H1 (cell line): ENCODE measurements around the gene TSSK6. TPM values are rescaled to one million over a fixed set of nuclear protein-coding genes. Genes with fewer than 3 reads are reported as not detected.
A peak's percentile ranks its signal among the peaks of the same experiment; 100 is the strongest.

Source experiments
- CTCF ChIA-PET: fragments of 300-600 bp; sonication (Branson Sonifier 250); formaldehyde crosslinking; loops from one replicate; lab custom pipeline; 2021; ENCODE audit not compliant: partially characterized antibody; lab: Charles Lee
- POLR2A ChIA-PET: fragments of 300-600 bp; sonication (Branson Sonifier 250); formaldehyde crosslinking; loops from one replicate; lab custom pipeline; 2021; ENCODE audit warnings: inconsistent platforms; ENCODE audit not compliant: partially characterized antibody; lab: Charles Lee
- DNase-seq, 2 experiments: peaks; one replicate each; pipeline versions ENCODE4 v3.0.0 to v3.0.0-alpha.2; 2010 to 2022; ENCODE audit warnings: low spot score in 2 of 2, low read depth in 1 of 2, mixed read lengths in 1 of 2
- FAIRE-seq: peaks from 2 replicates; lab custom pipeline; 2011; peaks lifted over from hg19 to GRCh38; lab: Jason Lieb, UNC
- H2AFZ ChIP-seq: 2 replicates; pipeline ENCODE4 v1.8.1; 2012; ENCODE audit warnings: low read length, inconsistent platforms
- H2AK5ac ChIP-seq: 2 replicates; pipeline ENCODE4 v1.6.1; 2013; ENCODE audit warnings: low read depth, low read length
- H2BK120ac ChIP-seq: replicated peaks from 2 replicates; pipeline ENCODE3; 2013; ENCODE audit warnings: low read depth, low read length, inconsistent platforms
- H2BK12ac ChIP-seq: 2 replicates; pipeline ENCODE4 v1.6.1; 2013; ENCODE audit warnings: low read depth, low read length
- H2BK15ac ChIP-seq: 2 replicates; pipeline ENCODE4 v1.6.1; 2013; ENCODE audit warnings: low read length
- H2BK20ac ChIP-seq: 2 replicates; pipeline ENCODE4 v1.6.1; 2013; ENCODE audit warnings: low read length
- H2BK5ac ChIP-seq: 2 replicates; pipeline ENCODE4 v1.6.1; 2013; ENCODE audit warnings: low read depth, low read length
- H3K14ac ChIP-seq: 2 replicates; pipeline ENCODE4 v1.6.1; 2013; ENCODE audit warnings: inconsistent platforms; ENCODE audit not compliant: insufficient read length
- H3K18ac ChIP-seq: 2 replicates; pipeline ENCODE4 v1.6.1; 2013; ENCODE audit warnings: low read length; ENCODE audit errors: extremely low read depth
- H3K23ac ChIP-seq: 2 replicates; pipeline ENCODE4 v1.6.1; 2013; ENCODE audit warnings: inconsistent platforms; ENCODE audit not compliant: insufficient read length
- H3K23me2 ChIP-seq: 2 replicates; pipeline ENCODE4 v1.6.1; 2013; ENCODE audit warnings: low read depth, low read length
- H3K27ac ChIP-seq: 2 replicates; pipeline ENCODE4 v1.6.1; 2011; ENCODE audit warnings: low read depth, low read length, inconsistent platforms
- H3K27me3 ChIP-seq, 4 experiments: replicated peaks in 1 of 4; 1 replicate in 1 of 4; 2 replicates in 3 of 4; pipeline versions ENCODE4 v1.6.1 to v1.8.1; 2011 to 2013; ENCODE audit warnings: low read length in 3 of 4, mild to moderate bottlenecking in 3 of 4, inconsistent platforms in 2 of 4, mixed read lengths in 2 of 4, moderate library complexity in 1 of 4; ENCODE audit not compliant: control insufficient read depth in 3 of 4, insufficient read depth in 3 of 4; ENCODE audit errors: extremely low read depth in 1 of 4
- H3K36me3 ChIP-seq, 4 experiments: 2 replicates each; pipeline versions ENCODE4 v1.6.1 to v1.8.1; 2011 to 2013; ENCODE audit warnings: mild to moderate bottlenecking in 4 of 4, low read length in 3 of 4, moderate library complexity in 2 of 4, control low read depth in 1 of 4, inconsistent platforms in 1 of 4; ENCODE audit not compliant: insufficient read depth in 4 of 4, control insufficient read depth in 2 of 4
- H3K4ac ChIP-seq: replicated peaks from 2 replicates; pipeline ENCODE3; 2013; ENCODE audit warnings: low read length, low read depth, mixed read lengths, inconsistent platforms; ENCODE audit not compliant: insufficient read length
- H3K4me1 ChIP-seq, 4 experiments: replicated peaks in 1 of 4; 1 replicate in 1 of 4; 2 replicates in 3 of 4; pipeline versions ENCODE4 v1.6.1 to v1.8.1; 2011 to 2013; ENCODE audit warnings: low read length in 3 of 4, inconsistent platforms in 2 of 4, mixed read lengths in 1 of 4; ENCODE audit not compliant: insufficient read depth in 4 of 4, control insufficient read depth in 3 of 4
- H3K4me2 ChIP-seq, 2 experiments: 2 replicates each; pipeline versions ENCODE4 v1.6.1 to v1.8.1; 2011 to 2013; ENCODE audit warnings: low read depth in 2 of 2, low read length in 2 of 2, control low read depth in 1 of 2, inconsistent platforms in 1 of 2, mild to moderate bottlenecking in 1 of 2; ENCODE audit not compliant: insufficient read depth in 1 of 2
- H3K4me3 ChIP-seq, 4 experiments: fragments of 200-600, 300-600 bp in 1 of 4; sonication (generic), shearing (Covaris generic), sonication (Bioruptor Twin) in 1 of 4; 2 replicates each; pipeline versions ENCODE4 v1.5.1 to v1.8.1; 2011 to 2016; ENCODE audit warnings: low read length in 4 of 4, low read depth in 3 of 4, control low read depth in 2 of 4, inconsistent platforms in 2 of 4, mild to moderate bottlenecking in 2 of 4, mixed read lengths in 1 of 4, moderate library complexity in 1 of 4; ENCODE audit not compliant: insufficient read depth in 2 of 4; ENCODE audit errors: extremely low read depth in 1 of 4
- H3K56ac ChIP-seq: replicated peaks from 2 replicates; pipeline ENCODE3; 2013; ENCODE audit warnings: low read depth, mild to moderate bottlenecking, mixed read lengths, low read length, inconsistent platforms; ENCODE audit not compliant: insufficient read length
- H3K79me1 ChIP-seq: 2 replicates; pipeline ENCODE4 v1.6.1; 2013; ENCODE audit warnings: low read depth, low read length, control low read depth
- H3K79me2 ChIP-seq, 2 experiments: 2 replicates each; pipeline versions ENCODE4 v1.6.1 to v1.8.1; 2012 to 2013; ENCODE audit warnings: low read length in 2 of 2, mild to moderate bottlenecking in 2 of 2, inconsistent platforms in 1 of 2; ENCODE audit not compliant: insufficient read depth in 2 of 2, control insufficient read depth in 1 of 2
- H3K9ac ChIP-seq, 4 experiments: replicated peaks in 1 of 4; 1 replicate in 1 of 4; 2 replicates in 3 of 4; pipeline versions ENCODE4 v1.6.1 to v1.8.1; 2011 to 2013; ENCODE audit warnings: low read depth in 3 of 4, low read length in 3 of 4, control low read depth in 2 of 4, mild to moderate bottlenecking in 2 of 4, moderate library complexity in 2 of 4, inconsistent platforms in 1 of 4; ENCODE audit errors: extremely low read depth in 1 of 4
- H3K9me3 ChIP-seq, 2 experiments: 2 replicates each; pipeline versions ENCODE4 v1.6.1 to v1.8.1; 2012 to 2013; ENCODE audit warnings: mild to moderate bottlenecking in 2 of 2, moderate library complexity in 2 of 2, control low read depth in 1 of 2, inconsistent platforms in 1 of 2, low read depth in 1 of 2, low read length in 1 of 2, mixed read lengths in 1 of 2; ENCODE audit not compliant: insufficient read depth in 2 of 2
- H4K20me1 ChIP-seq, 2 experiments: replicated peaks in 1 of 2; 2 replicates each; pipeline versions ENCODE3 to v1.8.1; 2011 to 2013; ENCODE audit warnings: inconsistent platforms in 2 of 2, low read length in 2 of 2, mild to moderate bottlenecking in 1 of 2; ENCODE audit not compliant: insufficient read depth in 2 of 2, control insufficient read depth in 1 of 2
- H4K5ac ChIP-seq: 2 replicates; pipeline ENCODE4 v1.6.1; 2013; ENCODE audit warnings: low read length, low read depth, mixed read lengths, inconsistent platforms; ENCODE audit not compliant: insufficient read length
- H4K8ac ChIP-seq: 2 replicates; pipeline ENCODE4 v1.8.0; 2013; ENCODE audit warnings: mild to moderate bottlenecking, moderate library complexity, low read length, inconsistent platforms; ENCODE audit not compliant: insufficient read depth; ENCODE audit errors: extremely low read depth
- H4K91ac ChIP-seq: replicated peaks from 2 replicates; pipeline ENCODE3; 2013; ENCODE audit warnings: low read length, mixed read lengths, inconsistent platforms; ENCODE audit not compliant: insufficient read length
- BRCA1 ChIP-seq: IDR thresholded peaks from 2 replicates; pipeline ENCODE4 v1.6.1; 2012; ENCODE audit warnings: low read depth, low read length, improper control_type of control experiment
- CBX5 ChIP-seq: fragments of 300-800, 300-1000 bp; sonication (generic); IDR thresholded peaks from 2 replicates; pipeline ENCODE4 v1.7.1; 2016; ENCODE audit warnings: antibody characterized with exemption, low read length, low read depth
- EP300 ChIP-seq, 2 experiments: IDR thresholded peaks; 1 replicate in 1 of 2; 2 replicates in 1 of 2; pipeline ENCODE4 v1.6.1; 2011 to 2012; ENCODE audit warnings: low read depth in 2 of 2, low read length in 2 of 2, mild to moderate bottlenecking in 2 of 2, borderline replicate concordance in 1 of 2, inconsistent platforms in 1 of 2, moderate library complexity in 1 of 2
- EZH2 ChIP-seq: fragments of 200-600 bp; sonication (generic); IDR thresholded peaks from 2 replicates; pipeline ENCODE4 v1.7.1; 2012; ENCODE audit warnings: low read depth, mild to moderate bottlenecking, moderate library complexity, low read length, inconsistent platforms; ENCODE audit not compliant: severe bottlenecking
- NRF1 ChIP-seq: IDR thresholded peaks from 2 replicates; pipeline ENCODE4 v1.6.1; 2011; ENCODE audit warnings: mild to moderate bottlenecking, low read depth, low read length, improper control_type of control experiment
- TAF1 ChIP-seq: IDR thresholded peaks from 2 replicates; pipeline ENCODE4 v1.6.1; 2011; ENCODE audit warnings: mild to moderate bottlenecking, low read depth, low read length
- WGBS, 2 experiments: shearing (Covaris generic) in 1 of 2; methylation state at CpG; one replicate each; pipeline versions ENCODE4 v1.1.6 to v1.1.7; 2013 to 2015; ENCODE audit warnings: low lambda C conversion rate in 2 of 2, mixed read lengths in 2 of 2, inconsistent platforms in 1 of 2, low coverage in 1 of 2, missing lambda C conversion rate in 1 of 2; ENCODE audit not compliant: insufficient replicate concordance in 2 of 2, insufficient coverage in 1 of 2, insufficient read length in 1 of 2; ENCODE audit errors: extremely low coverage in 1 of 2, missing lambda C conversion rate in 1 of 2; 5-methylcytosine and 5-hydroxymethylcytosine counted together
- polyA plus RNA-seq, 7 experiments: library from polyadenylated mRNA; depleted of rRNA in 3 of 7; stranded (reverse) in 5 of 7; unstranded in 2 of 7; fragments of >200 nt in 5 of 7; fragments of 200-250 nt in 2 of 7; gene quantifications; 1 replicate in 5 of 7; 2 replicates in 1 of 7; 4 replicates in 1 of 7; pipeline versions ENCODE4 v1.2.1 to v1.2.3, GENCODE V29; 2011 to 2013; ENCODE audit warnings: missing spikeins in 2 of 7, mixed read lengths in 2 of 7
- total RNA-seq: library from RNA; stranded (reverse); fragmentation: NEBNext Ultra II Directional; extraction: Animal tissue kit (Norgen Biotek cat#: 25700); gene quantifications from 2 replicates; pipeline ENCODE4 v1.2.1, GENCODE V29; 2021
- TF ChIP-seq, protein P1 (sequence below): IDR thresholded peaks from 2 replicates; pipeline ENCODE4 v1.6.1; 2012; ENCODE audit warnings: low read length, inconsistent platforms

The TSSK6 gene
- total and polyA plus RNA-seq, 2 of the 8 experiments (the other 6 are each of a cell fraction or from before 2014, with no cell fraction given), result 3.6 to 7.8 TPM

DNA sequence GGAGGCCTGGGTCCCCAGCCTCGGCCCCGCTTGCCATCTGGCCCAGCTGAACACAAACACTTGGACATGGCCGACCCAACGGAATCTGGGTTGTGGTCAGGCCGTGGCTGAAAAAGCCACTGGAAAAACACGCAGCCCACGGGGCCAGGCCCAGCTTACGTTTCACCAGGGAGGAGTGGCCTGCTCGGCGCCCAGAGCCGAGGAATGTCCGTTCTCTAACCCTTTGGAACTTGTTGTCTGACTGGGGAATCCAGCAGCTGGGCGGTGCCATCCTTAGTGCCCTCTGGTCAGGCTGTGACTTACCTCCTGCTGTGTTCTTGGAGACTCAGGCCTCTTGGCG is 36.5 kb upstream of the TSSK6 start:
- WGBS, 2 experiments, result 86% methylated on average over 14 of the region's 14 CpGs; no CpG with 5 or more reads in 1 of the 2 experiments
- no peak overlapping the region for H3K4ac ChIP-seq
- no peak overlapping the region for H3K14ac ChIP-seq
- no peak overlapping the region for H2BK120ac ChIP-seq
- H3K23me2 ChIP-seq, result no peaks in the 10 kb centered on the region
- H2BK5ac ChIP-seq, result no peak overlapping the region
- no peak overlapping the region for H3K9ac ChIP-seq
- H4K8ac ChIP-seq, result peak overlapping the region; percentile 43
- FAIRE-seq (no peak), DNase-seq (no peak)
- TF ChIP-seq CBX5, result no peak
- no peak for TF ChIP-seq NRF1
- TF ChIP-seq BRCA1, result no peak
- TF ChIP-seq, protein P1, sequence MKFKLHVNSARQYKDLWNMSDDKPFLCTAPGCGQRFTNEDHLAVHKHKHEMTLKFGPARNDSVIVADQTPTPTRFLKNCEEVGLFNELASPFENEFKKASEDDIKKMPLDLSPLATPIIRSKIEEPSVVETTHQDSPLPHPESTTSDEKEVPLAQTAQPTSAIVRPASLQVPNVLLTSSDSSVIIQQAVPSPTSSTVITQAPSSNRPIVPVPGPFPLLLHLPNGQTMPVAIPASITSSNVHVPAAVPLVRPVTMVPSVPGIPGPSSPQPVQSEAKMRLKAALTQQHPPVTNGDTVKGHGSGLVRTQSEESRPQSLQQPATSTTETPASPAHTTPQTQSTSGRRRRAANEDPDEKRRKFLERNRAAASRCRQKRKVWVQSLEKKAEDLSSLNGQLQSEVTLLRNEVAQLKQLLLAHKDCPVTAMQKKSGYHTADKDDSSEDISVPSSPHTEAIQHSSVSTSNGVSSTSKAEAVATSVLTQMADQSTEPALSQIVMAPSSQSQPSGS, result no peak
- TF ChIP-seq TAF1, result no peak
- no peak for TF ChIP-seq EP300 (IDR thresholded peaks at IDR 0.05; ENCODE audit: borderline replicate concordance in 1 of 2, low read depth in 2 of 2, low read length in 2 of 2)
- TF ChIP-seq EZH2, result no peak
- no peak overlapping the region for H2BK12ac ChIP-seq
- no peak overlapping the region for H4K91ac ChIP-seq
- no peaks in the 10 kb centered on the region; a peak in 1 of 7 replicates for H3K27me3 ChIP-seq
- H3K4me3 ChIP-seq, result no peak overlapping the region
- no peak overlapping the region for H2AFZ ChIP-seq
- no peak overlapping the region for H3K56ac ChIP-seq
- H3K79me2 ChIP-seq, result no peaks in the 10 kb centered on the region
- ChIA-PET CTCF (interaction anchor here (0.6 to 15.7 kb wide), 14 partner anchors 8 to 145 kb away, joined by 3 to 223 read pairs (median 14); partner anchors contain the start of genes CILP2, GMIP and YJEFN3), POLR2A (interaction anchor here (1.0 to 2.2 kb wide), 8 partner anchors 9 to 181 kb away, joined by 3 to 11 read pairs (median 4); partner anchors contain the start of genes YJEFN3 and ZNF14)
- H3K36me3 ChIP-seq, result no peaks in the 10 kb centered on the region
- 0 out of 2 replicates have a peak, but pooled peaks cover 2% of the 10 kb centered on the region for H3K79me1 ChIP-seq
- H2AK5ac ChIP-seq, result no peak overlapping the region
- no peak overlapping the region for H4K5ac ChIP-seq
- no peak overlapping the region for H3K23ac ChIP-seq
- H3K27ac ChIP-seq, result no peak overlapping the region
- no peak overlapping the region for H2BK15ac ChIP-seq
- H3K4me1 ChIP-seq, result no peaks in the 10 kb centered on the region; a peak in 3 of 7 replicates
- no peaks in the 10 kb centered on the region for H3K9me3 ChIP-seq
- H2BK20ac ChIP-seq, result no peak overlapping the region
- H3K4me2 ChIP-seq, result no peak overlapping the region
- H3K18ac ChIP-seq, result no peak overlapping the region
- no peaks in the 10 kb centered on the region for H4K20me1 ChIP-seq
